D721Med (cell line): ENCODE measurements around the gene ANTXR1.

Source experiments
- DNase-seq: peaks from one replicate; pipeline ENCODE4 v3.0.0; 2011; ENCODE audit warnings: low spot score; ENCODE audit not compliant: insufficient read length
- FAIRE-seq: peaks from 2 replicates; lab custom pipeline; 2011; peaks lifted over from hg19 to GRCh38; lab: Jason Lieb, UNC
- CTCF ChIP-seq: IDR thresholded peaks from 2 replicates; pipeline ENCODE4 v1.5.1; 2012; ENCODE audit warnings: mild to moderate bottlenecking, control low read depth; ENCODE audit not compliant: insufficient read depth; ENCODE audit errors: missing control alignments

The ANTXR1 gene

DNA sequence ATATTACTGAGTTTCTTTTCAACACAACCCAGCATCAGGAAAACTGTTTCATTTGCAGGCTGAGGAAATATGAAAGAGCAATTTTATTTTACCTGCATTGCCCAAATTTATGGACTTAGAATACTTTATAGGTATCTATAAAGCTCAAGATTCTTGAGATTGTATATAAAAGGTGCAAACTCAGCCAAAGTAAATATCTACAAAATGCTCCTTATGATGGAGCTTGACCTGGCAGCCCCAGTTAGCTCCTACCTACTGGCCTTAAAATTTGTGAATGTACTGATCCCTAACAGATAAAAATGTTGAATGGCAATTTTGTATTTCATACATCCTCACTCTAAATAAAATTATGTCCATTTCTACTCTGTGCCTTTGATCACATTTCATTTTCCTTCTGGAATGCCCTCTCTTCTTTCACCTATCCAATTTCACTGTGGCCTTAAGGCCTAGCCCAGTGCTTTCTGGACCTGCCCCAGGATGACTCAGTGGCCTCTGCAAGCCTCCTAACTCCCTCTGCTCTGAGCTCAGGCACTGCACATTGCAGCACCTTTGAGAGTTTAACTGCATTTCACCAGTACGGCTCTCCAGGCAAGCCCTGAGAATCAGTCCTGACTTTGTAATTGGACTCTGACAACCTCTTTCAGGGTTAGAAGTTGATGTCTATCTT is 125.9 kb downstream of the ANTXR1 start:
- no peak for TF ChIP-seq CTCF
- no peak for FAIRE-seq
- no peak for DNase-seq

- FAIRE-seq, result no peak
- no peak for DNase-seq
- no peak for TF ChIP-seq CTCF
These were observed 127.0 kb downstream of the ANTXR1 start for GRCh38 chr2:69139778-69140670.

DNA sequence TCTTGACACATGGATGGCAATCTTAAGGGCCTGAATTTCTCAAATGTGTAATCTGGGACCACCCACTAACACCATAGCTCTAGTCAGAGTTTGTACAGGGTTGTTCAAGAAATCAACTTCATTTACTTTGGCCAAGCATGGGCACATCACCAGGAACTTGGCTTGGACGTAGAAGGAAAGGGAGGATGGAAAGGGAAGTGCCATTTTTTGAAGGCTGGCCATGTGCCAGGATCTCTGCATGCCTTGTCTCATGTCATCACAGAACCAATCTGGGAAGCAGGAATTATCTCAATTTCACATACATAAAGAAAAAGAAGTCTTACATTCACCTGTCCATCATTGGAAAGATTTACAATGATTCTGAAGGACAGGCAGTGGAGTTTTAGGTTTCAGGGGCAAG is 128.1 kb downstream of the ANTXR1 start:
- no peak for TF ChIP-seq CTCF
- no peak for DNase-seq
- FAIRE-seq, result no peak

DNA sequence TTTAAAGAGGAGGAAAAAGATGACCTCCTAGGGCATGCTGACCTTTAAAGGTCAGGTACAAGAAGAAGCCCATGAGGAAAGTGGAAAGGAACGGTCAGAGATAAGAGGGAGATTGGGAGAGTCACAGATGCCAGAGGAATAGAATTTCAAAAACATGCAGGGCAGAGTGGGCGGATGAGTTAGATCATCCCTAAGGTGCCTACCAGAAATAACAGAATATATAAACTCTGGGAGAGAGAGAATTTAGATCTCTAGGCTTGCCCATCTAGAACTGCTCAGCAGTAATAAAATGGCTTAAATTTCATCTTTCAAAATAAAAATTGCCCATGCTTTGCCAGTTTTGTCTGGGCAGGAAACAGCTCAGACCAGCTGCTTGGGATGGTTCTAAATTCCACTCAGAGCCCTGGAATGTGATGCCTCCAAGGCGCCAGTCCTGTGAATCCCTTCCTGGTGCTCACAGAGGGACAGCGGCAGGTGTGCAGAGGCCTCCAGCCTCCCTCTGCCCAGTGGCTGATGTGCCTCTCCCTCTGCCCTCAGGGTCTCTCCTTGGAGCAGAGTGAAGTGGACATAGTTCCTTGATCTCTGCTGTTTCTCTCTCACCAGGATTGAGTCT is 130.9 kb downstream of the ANTXR1 start:
- DNase-seq (no peak), FAIRE-seq (no peak)
- TF ChIP-seq CTCF, result no peak

- no peak for TF ChIP-seq CTCF
- FAIRE-seq, result no peak
- no peak for DNase-seq
These were observed 132.2 kb downstream of the ANTXR1 start for GRCh38 chr2:69145204-69145603.

DNA sequence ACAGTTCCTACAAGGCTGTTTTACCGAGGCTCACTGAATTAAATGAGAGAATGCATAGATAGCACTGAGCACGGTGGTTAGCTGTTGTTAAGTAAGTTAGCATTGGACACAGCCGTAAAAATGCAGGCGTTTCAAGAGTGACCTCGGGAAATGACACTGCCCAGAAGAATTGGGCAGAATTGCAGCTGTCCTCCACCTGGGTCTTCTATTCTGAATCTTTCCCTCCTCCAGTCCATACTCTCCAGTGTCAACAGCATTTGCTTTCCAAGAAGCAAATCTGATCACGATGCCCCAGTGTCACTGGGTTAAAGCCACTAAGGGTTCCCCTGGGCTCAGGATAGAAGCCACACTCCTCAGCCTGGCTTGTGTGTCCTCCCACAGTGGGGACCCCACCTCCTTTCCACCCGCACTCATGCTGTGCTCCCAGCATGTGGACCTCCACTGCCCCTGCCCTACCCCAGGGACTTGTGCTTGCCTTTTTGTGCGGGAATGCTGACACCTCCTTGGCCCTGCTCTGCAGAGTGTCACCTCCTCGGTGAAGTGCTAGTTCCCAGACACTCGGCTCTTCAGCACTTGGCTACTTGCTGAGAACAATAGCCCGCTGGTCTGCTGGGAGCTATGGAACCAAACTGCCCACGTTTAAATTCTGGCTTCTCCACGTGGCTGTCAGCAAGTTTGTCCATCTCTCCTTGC is 135.0 kb downstream of the ANTXR1 start:
- TF ChIP-seq CTCF, result no peak
- DNase-seq, result no peak
- no peak for FAIRE-seq
